Left cardiac atrium (tissue), 4 donors: Measurements from ENCODE around the gene ZNF484. TPM values are rescaled to one million over a fixed set of nuclear protein-coding genes. Genes with fewer than 3 reads are reported as not detected.
"Not testable (repeated sequence)": the region's sequence is repeated elsewhere in the genome, so short reads cannot be mapped to it uniquely, and the experiment has no call there.

Experiments
- ATAC-seq, 2 donors: fragments of 200-7000 bp; cut with Tn5 transposase; one replicate each; pipeline ENCODE4 v1.9.1; 2020; ENCODE audit warnings: mild to moderate bottlenecking in 2 of 2, moderate library complexity in 2 of 2
- DNase-seq: peaks from one replicate; pipeline ENCODE4 v3.0.0-alpha.2; 2020
- intact Hi-C, 2 donors: fragments of 100-400 bp; cut with DNase I; formaldehyde crosslinking; loops; one replicate each; pipeline versions ENCODE4 v1.14.1 to v1.15.1; 2022 to 2023
- long read RNA-seq: library from polyadenylated mRNA; unstranded; transcript quantifications from one replicate; pipeline ENCODE4 v2.0.0, GENCODE V29; 2021
- total RNA-seq, 2 donors: library from RNA; stranded (reverse); fragmentation: NEBNext Ultra II Directional; extraction: Animal tissue kit (Norgen Biotek cat#: 25700); gene quantifications; one replicate each; pipeline ENCODE4 v1.2.1, GENCODE V29; 2021
- donor health status: DM: no; HTN: yes; CAD: no.
- donor health status: DM: no; HTN: yes; CAD: no; lungs with severe emphysema.
- donor health status: DM: yes; HTN: yes; CAD: no.
- donor health status: Dilated cardiomyopathy.

ZNF484 gene
- total RNA-seq, result 1 to 10 TPM; 5.7 to 7.5 TPM
- long read RNA-seq, partial matches to known transcripts, result 0 of 3 reads
- long read RNA-seq, other reads (novel, unspliced or antisense), result 1 of 3 reads

GRCh38 chr9:92877531-92878430 is at the start of gene ZNF484:
ZNF484 (minus strand) TSS chr9:92878038; CDS start chr9:92875029, 3,009 bp downstream.
- DNase-seq, result peak; percentile 99
- peak; percentile 100 for ATAC-seq
- intact Hi-C loops, result no loop called here

- ATAC-seq (no peak), DNase-seq (no peak)
- intact Hi-C loops, result no loop called here
Observed at GRCh38 chr9:92920437-92920836, 42.6 kb upstream of the ZNF484 start.

- peak in 1 of 2 donors; percentile 17 for ATAC-seq
- DNase-seq, result no peak
- intact Hi-C loops, result no loop called here
Observed at GRCh38 chr9:92917176-92917800, 39.5 kb upstream of the ZNF484 start.

GRCh38 chr9:92911511-92912475 is 34.0 kb upstream of the ZNF484 start:
- peak; percentile 37 for DNase-seq
- peak in 1 of 2 donors; percentile 58 for ATAC-seq
- intact Hi-C loops, result no loop called here

GRCh38 chr9:92905137-92905536 is 27.3 kb upstream of the ZNF484 start:
- ATAC-seq, intact Hi-C loops, DNase-seq: not testable (repeated sequence)

GRCh38 chr9:92897323-92897722 is 19.5 kb upstream of the ZNF484 start:
- intact Hi-C loops, result no loop called here
- DNase-seq (no peak), ATAC-seq (no peak)

GRCh38 chr9:92895812-92896436 is 18.1 kb upstream of the ZNF484 start:
- no peak for ATAC-seq

GRCh38 chr9:92894711-92895362 is 17.0 kb upstream of the ZNF484 start:
- ATAC-seq, result no peak
- intact Hi-C loops, result no loop called here
- DNase-seq, result no peak

More at GRCh38 chr9:92895812-92896436, 18.1 kb upstream of the ZNF484 start:
- intact Hi-C loops, result no loop called here
- no peak for DNase-seq

- intact Hi-C loops, DNase-seq, ATAC-seq: not testable (repeated sequence)
Observed at GRCh38 chr9:92893916-92894610, 16.2 kb upstream of the ZNF484 start.

GRCh38 chr9:92892276-92892675 is 14.4 kb upstream of the ZNF484 start:
- ATAC-seq, DNase-seq, intact Hi-C loops: not testable (repeated sequence)

GRCh38 chr9:92890761-92891160 is 12.9 kb upstream of the ZNF484 start:
- no peak for ATAC-seq
- no peak for DNase-seq
- intact Hi-C loops, result no loop called here

- DNase-seq, result no peak
- ATAC-seq, result no peak
- intact Hi-C loops, result no loop called here
Observed at GRCh38 chr9:92887880-92888338, 10.1 kb upstream of the ZNF484 start.

- DNase-seq, intact Hi-C loops, ATAC-seq: not testable (repeated sequence)
Observed at GRCh38 chr9:92886846-92887610, 9.2 kb upstream of the ZNF484 start.

- intact Hi-C loops, DNase-seq, ATAC-seq: not testable (repeated sequence)
Observed at GRCh38 chr9:92883666-92884405, 6.0 kb upstream of the ZNF484 start.

GRCh38 chr9:92882276-92882675 is 4.4 kb upstream of the ZNF484 start:
- ATAC-seq, result no peak
- intact Hi-C loops, result no loop called here
- no peak for DNase-seq

- ATAC-seq, result no peak
- DNase-seq, result no peak
- intact Hi-C loops, result no loop called here
Observed at GRCh38 chr9:92875373-92875772, 2.5 kb downstream of the ZNF484 start.
